GM11168 (cell line): Measurements from ENCODE around the gene HACD3.
"Not testable (repeated sequence)": the region's sequence is repeated elsewhere in the genome, so short reads cannot be mapped to it uniquely, and the experiment has no call there.

Experiments
- in situ Hi-C: fragments of 300-500 bp; cut with MboI; formaldehyde crosslinking; loops from one replicate; pipeline ENCODE4 v1.12.0; 2022; ENCODE audit warnings: low sequenced_read_pairs; ENCODE audit not compliant: unreplicated experiment

Gene HACD3

DNA sequence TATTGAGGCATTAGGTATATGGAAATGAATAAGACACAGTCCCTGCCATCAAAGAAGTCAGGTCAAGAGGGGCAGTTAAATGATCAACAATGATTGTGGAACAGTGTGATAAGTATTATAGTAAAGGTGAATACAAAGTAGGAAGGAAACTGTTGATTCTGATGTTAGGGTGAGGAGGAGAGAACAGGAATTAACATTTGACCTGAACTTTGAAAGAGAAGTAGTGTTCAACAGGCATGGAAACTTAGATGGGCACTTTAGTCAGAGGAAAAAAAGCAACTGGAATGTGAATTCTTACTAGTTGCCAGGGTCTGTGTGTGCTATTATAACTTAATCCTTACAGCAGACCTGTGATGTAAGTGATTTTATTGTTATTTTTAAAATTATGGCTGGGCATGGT, 17.6 kb downstream of the HACD3 start:
- in situ Hi-C loops = no loop called here

DNA sequence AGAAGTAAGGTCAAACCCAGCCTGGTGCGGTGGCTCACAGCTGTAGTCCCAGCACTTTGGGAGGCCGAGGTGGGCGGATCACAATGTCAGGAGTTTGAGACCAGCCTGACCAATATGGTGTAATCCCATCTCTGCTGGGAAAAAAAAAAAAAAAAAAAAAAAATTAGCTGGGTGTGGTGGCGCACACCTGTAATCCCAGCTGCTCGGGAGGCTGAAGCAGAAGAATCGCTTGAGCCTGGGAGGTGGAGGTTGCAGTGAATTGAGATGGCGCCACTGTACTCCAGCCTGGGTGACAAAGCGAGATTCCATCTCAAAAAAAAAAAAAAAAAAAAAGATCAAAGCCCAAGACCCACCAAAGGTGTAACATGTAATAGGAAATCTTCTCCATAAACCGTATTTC, 19.0 kb downstream of the HACD3 start:
- in situ Hi-C loops = not testable (repeated sequence)

DNA sequence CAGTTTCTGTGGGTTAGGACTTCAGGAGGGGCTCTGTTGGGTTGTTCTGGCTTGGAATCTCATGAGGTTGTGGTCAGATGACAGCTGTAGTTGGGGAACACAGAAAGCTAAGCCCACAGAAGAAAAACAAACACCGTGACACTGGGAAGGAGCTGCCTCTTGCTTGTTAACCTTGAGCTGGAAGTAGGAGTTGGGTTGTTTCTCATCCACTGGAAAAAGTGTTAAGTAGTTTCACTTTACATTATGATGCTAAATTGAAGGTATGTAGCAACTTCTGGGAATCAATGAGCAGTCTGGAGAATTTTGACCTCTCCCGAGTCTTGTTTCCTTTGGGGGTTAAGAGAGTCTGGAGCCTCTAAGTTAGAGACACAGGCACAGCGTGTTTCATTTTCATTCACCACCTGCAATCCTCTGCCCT, 20.4 kb downstream of the HACD3 start:
- in situ Hi-C loops = no loop called here

DNA sequence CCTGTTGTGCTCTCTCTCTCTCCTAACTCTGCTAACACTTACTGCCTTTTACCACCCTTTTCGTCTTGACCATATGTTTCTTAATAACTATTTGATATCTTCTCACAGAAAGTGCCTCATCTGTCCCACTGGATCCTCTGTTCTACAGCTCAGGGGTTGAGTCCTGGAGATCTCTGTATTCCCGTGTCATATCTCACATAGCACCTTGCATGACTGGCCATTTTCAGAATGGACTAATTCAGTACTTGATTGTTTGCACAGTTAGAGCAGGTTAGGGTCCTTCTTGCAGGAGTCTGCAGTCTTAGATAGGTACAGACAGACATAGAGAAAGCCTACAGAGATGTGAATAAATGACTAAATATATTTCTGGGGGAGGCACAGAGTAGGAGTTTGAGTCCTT, 20.9 kb downstream of the HACD3 start:
- in situ Hi-C loops = no loop called here

DNA sequence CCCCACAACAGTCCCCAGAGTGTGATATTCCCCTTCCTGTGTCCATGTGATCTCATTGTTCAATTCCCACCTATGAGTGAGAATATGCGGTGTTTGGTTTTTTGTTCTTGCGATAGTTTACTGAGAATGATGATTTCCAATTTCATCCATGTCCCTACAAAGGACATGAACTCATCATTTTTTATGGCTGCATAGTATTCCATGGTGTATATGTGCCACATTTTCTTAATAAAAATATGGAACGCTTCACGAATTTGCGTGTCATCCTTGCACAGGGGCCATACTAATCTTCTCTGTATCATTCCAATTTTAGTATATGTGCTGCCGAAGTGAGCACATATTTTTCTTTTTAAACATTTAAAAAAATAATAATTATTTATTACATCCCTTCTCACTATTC, 22.6 kb downstream of the HACD3 start:
- in situ Hi-C loops = not testable (repeated sequence)

DNA sequence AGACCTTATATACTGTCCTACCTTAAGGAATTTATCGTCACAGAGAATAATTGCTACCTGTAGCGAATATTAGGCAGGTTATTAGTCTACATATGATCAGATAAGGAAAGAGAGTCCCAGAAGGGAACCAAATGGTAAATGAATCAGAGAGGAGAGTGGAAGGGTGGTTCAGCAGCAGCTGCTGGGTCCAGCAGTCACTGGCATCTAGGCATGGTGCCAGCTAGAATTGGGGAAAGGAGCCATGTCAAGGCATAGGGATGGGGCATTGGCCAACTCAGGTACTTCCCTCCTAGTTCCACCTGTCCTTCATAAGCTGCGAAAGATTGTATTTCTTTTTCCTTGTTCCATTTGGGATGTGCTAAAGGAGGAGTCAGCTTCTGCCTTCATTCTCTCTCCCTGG, 23.4 kb downstream of the HACD3 start:
- in situ Hi-C loops = no loop called here

DNA sequence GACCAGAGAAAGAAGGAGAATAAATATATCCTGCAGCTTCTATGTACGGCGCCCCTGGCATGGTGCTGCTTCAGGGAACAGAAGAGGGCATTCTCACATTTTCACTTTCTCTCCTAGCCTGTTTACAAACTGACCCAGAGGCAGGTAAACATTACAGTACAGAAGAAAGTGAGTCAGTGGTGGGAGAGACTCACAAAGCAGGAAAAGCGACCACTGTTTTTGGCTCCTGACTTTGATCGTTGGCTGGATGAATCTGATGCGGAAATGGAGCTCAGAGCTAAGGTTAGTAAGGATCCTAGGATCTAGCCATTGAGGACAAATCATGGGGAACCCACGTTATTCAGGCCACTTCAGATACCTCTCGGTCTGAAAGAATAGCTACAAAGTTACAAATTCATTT, 26.4 kb downstream of the HACD3 start:
- in situ Hi-C loops = no loop called here

DNA sequence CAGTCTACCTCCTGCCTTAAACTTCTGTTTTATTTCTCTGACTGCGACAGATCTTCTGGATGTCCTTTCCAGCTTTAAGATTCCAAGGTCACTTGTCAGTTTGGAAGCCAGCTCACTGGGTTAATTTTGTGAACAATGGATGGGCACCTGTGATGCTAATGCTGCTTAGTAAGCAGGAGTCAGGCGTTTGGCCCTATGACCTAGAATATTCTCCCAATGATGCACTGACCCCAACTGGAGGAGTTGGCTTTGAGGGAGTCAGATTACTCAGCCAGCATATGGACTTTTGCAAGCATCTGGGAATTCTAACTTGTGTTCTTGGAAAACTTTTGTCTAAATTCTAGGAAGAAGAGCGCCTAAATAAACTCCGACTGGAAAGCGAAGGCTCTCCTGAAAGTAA, 28.1 kb downstream of the HACD3 start:
- in situ Hi-C loops = no loop called here

DNA sequence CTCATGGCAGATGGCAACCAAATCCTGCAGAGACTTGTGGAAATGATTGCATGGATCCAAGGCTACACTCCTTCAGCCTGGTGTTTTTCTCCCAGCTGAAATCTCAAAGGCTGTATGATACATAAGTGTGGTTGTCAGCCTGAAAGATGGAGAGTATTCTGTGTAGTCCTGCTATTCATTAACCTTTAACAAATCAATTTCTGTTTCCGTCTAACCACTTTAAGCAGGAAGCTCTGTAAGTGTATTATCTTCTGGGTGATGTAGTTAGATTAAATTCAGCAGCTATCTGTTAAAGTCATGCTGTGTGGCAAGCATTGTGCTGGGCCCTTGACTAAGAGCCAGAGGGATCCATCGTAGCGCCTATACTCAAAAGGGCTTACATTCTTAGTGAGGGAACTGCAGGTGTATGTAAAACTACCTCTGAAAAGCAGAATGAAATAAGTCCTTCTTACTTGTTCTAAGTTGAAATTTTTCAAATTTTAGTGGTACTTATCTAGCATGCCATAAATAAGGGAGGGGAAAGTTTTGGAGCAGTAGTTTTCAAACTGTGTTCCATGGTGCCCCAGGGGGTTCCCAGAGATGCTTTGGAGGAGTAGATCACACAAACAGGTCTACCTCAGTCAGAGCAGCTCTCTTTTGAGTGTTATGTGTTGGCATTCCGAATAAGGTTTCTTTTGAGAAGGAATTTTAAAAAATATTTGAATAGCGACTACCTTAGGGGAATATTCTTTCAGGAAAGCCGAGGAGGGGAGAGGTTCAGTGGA, 28.9 kb downstream of the HACD3 start:
- in situ Hi-C loops = no loop called here

DNA sequence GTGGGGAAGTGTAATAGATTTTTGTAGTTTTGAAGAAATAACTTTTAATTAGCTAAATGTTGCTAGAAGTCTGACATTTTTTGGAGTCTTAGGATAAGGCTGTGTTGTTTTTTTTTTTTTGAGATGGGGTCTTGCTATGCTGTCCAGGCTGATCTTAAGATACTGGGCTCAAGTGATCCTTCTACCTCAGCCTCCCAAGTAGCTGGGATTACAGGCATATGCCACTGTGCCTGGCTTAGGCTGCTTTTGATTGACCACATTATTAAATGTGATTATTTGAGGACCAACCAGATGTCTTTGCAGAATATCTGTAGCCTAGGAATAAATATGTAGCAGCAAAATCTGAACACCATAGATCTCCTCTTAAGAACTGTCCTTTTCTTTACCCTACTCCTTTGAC, 29.7 kb downstream of the HACD3 start:
- in situ Hi-C loops = no loop called here

DNA sequence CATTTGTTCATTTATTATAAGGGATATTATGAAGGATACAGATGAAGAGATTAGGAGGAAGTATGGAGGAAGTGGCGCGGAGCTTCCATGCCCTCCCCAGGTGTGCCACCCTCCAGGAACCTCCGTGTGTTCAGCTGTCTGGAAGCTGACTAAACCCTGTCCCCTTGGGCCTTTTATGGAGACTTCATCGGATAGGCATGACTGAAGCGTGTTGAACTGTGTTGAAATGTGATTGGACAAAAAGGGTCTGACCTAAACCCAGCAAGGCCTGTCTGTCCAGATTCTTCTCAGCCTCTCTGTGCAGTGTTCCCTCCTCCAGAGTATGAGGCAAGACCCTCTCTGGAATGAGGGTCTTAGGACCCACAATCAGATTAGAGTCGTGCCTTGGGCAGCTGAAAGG, 31.7 kb downstream of the HACD3 start:
- in situ Hi-C loops = no loop called here

DNA sequence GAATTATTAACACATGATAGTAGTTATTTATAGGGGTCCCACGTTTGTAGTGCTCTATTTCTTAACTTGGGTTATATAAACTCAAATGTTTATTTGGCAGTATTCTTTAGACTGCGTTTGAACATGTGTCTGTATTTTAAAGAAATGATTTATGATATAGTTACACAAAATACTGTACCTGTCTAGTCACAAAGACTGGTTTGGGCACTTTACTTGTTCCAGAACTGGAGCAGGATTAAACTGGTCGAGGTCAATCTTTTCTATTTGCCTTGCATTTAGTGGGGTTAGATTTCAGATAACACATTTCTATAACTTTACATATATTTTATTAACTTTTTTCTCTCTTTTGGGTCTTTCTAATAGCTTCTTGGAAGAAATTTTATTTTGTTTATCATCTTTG, 39.5 kb downstream of the HACD3 start:
- in situ Hi-C loops = no loop called here

DNA sequence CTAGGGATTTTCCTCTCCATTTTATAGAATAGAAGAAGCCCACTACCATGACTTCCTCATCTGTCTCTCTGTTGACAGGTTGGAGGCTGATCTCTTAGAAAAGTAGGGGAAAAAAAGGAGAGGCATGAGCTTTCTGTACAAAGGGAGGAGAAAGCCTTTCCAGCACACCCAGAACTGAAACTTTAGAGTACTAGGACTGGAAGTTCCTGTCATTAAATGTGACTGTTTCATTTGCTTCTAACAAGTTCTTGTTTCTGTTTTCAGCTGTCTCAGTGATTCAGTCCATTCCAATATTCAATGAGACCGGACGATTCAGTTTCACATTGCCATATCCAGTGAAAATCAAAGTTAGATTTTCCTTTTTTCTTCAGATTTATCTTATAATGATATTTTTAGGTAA, 41.7 kb downstream of the HACD3 start:
- in situ Hi-C loops = no loop called here

DNA sequence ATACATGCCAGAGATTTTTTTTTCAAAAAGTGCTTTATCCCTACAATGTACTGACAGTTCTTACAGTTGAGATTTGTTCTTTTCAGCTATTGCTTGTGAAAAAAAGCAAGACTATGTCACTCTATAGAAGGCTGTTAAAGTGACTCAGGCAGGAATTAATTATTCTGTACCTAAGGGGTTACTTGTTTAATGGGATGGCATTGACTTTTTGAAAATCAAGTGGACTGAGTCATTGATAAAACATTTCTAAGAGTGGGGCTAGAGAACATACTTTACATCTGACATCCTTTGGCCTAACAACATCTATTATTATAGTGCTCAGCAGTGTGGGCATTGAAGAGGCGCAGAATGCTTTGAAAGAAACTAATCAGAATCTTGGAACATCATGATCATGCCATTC, 46.4 kb downstream of the HACD3 start:
- in situ Hi-C loops = no loop called here

DNA sequence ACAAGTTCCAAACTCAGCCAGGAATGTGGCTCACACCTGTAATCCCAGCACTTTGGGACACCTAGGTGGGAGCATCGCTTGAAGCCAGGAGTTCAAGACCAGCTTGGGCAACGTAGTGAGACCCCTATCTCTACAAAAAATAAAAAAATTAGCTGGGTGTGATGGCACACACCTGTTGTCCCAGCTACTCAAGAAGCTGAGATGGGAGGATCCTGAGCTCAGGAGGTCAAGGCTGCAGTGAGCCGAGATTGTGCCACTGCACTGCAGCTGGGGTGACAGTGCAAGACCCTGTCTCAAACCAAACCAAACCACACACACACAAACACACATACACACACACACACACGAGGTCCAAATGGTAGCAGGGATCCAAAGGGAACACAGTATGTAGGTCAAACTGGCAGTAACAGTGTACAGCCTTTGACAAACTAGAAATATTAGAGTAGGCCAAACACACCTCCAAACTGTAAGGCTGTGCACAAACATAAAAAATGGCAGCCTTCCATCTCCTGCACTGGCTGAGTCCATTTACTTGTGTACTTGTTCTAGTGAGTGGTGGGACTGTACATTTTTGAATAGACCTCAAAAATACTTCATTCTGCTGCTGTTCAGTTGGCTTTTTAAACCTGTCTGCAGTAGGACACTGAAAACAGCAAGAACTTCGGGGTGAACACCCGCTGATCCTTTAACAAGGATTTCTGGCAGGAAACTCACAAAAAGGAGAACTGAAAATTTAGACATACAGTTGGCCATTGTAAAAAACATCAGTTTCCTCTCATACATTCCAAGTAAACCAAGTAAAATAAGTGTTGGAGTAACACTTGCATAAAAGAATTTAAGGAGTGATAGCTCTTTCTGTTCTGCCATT, 47.1 kb downstream of the HACD3 start:
- in situ Hi-C loops = no loop called here

DNA sequence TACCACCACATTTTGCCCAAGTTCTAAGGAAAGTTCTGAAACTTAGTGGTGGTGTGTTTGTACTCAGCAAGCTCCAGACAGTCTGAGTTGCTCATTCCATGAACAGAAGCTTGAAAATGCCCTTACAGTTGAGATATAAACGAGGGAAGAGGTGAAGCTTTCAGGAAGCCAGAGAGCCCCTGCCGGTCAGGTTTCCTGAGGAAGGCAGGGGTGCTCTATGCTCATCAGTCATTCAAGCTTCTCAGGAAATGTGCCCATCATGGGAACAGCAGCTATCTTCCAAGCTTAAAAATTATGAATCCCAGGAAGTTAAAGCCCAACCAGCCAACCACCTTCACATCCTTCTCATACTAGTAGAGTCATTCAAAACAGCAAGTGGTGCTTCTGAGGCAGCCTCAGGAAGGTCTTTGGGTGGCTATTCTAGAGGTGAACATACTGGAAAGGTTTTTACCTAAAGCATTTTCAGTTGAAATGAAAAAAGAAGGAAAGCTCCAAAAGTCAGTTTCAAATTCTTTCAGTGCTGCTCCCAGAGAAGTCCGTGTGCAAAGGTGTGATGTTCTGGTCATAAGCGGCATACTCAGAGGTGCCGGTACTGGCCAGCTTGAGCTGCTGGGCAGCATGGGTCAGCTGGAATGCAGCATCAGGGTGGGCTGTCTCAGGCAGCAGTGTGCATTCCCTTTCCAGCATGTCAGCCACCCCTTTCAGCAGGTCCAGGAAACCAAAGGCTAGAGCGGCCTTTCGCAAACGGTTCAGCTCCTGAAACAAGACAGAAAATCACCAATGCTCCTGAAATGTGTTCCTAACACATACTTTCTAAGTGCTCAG, 48.9 kb downstream of the HACD3 start:
- in situ Hi-C loops = no loop called here

DNA sequence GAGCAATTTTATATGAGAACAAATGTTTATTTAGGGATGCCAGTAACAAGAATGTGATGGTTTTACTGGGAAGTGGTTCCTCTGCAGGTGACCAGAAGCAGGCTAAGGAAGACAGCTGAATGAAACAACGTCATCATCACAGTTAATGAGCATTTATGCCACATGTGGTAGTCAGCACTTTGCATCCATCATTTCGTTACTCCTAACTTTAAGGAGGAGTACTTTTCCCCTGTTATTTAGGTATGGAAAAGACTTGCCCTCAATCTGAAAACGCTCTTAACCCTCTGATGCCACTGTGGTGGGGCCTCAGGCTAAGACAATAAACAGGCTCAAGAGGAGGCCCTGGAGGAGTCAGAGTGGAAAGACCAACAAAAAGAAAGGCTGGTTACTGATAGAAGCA, 49.5 kb downstream of the HACD3 start:
- in situ Hi-C loops = no loop called here

DNA sequence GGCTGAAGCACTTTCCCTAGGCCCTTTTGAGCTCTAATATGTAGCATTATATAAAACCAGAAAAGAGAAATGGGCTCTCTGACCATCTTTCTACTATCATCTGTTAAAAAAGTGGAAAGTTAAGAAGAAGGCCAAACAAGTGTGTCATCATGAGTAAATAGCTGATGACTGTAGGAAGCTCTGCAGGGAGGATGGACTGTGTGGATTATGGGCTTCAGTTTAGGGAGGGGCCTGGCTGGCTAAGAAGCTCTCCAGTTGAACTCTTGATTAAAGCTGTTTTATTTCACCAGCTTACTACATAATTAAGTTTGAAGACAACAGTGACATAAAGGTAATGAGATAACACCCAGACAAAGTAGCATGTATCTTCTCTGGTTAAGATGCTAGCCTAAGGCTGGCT, 50.0 kb downstream of the HACD3 start:
- in situ Hi-C loops = no loop called here

DNA sequence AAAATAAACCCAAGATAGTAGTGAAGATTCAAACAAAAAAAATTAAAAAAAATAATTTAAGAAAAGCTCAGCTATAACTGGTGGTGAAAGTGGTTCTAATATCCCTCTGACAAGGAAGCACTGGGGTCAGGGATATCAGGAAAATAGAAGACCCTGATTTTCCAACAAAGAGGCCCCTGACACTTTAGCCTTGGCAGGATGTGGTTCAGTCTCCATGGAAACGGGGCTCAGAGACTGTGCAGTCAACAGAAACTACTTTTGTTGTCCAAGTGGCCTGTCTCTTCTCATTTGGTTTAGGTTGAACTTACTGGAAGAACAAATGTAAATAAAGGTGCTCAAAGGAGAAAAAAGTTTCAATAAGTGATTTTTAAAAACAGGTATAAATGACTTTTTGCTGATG, 53.4 kb downstream of the HACD3 start:
- in situ Hi-C loops = no loop called here

DNA sequence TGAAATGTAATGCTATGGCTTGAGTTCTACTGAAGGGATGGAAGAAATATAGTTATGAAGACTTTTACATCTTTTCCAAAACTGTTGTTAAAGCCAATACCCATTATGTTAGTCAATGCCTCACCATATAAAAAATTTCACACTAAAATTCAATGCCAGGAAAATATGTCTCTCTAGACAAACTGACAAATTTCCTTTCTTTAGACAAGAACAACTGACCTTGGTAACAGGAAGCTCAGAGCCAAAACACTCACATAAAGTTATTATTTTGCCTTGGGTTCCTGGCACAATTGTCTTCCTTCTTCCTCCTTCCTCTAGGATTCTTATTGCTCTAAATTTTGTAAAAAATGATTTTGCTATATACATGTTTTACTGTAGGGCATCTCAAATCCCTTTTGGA, 54.0 kb downstream of the HACD3 start:
- in situ Hi-C loops = no loop called here

DNA sequence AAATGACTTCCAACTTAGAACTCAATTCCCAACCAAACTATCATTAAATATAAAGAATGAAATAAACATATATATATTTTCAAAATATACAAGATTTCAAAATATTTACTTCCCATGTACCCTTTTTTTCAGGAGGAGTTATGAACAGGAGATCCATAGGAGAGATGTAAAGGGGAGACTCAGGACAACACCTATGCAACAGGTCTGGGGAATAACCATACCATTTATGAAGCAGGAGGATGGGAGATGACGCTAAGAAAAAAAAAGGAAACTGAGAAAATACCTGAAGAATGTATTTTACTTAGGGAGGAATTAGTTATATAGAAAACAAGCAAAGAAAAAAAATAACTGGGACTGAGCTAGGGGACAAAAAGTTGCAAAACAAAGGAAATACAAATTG, 56.8 kb downstream of the HACD3 start:
- in situ Hi-C loops = no loop called here
